Measurements from ENCODE around the gene KHDC1. TPM values are rescaled to one million over a fixed set of nuclear protein-coding genes. Genes with fewer than 3 reads are reported as not detected.
"Not testable (repeated sequence)": the region's sequence is repeated elsewhere in the genome, so short reads cannot be mapped to it uniquely, and the experiment has no call there.

The KHDC1 gene
- total RNA-seq, 2 donors from 2014 or later = 0.69 to 1.8 TPM

GRCh38 chr6:73258721-73259120 is 4.3 kb downstream of the KHDC1 start:
- H3K9ac ChIP-seq (ENCODE audit: low read depth in 2 of 2, low read length in 2 of 2) = no peak overlapping the region
- H3K4me1 ChIP-seq = no peaks in the 10 kb centered on the region
- no peaks in the 10 kb centered on the region for H3K9me3 ChIP-seq
- no peak overlapping the region for H3K27ac ChIP-seq
- TF ChIP-seq, protein P1, sequence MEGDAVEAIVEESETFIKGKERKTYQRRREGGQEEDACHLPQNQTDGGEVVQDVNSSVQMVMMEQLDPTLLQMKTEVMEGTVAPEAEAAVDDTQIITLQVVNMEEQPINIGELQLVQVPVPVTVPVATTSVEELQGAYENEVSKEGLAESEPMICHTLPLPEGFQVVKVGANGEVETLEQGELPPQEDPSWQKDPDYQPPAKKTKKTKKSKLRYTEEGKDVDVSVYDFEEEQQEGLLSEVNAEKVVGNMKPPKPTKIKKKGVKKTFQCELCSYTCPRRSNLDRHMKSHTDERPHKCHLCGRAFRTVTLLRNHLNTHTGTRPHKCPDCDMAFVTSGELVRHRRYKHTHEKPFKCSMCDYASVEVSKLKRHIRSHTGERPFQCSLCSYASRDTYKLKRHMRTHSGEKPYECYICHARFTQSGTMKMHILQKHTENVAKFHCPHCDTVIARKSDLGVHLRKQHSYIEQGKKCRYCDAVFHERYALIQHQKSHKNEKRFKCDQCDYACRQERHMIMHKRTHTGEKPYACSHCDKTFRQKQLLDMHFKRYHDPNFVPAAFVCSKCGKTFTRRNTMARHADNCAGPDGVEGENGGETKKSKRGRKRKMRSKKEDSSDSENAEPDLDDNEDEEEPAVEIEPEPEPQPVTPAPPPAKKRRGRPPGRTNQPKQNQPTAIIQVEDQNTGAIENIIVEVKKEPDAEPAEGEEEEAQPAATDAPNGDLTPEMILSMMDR (IDR thresholded peaks at IDR 0.05) = no peak
- intact Hi-C loops (cut with DNase I) = no loop called here
- H3K27me3 ChIP-seq = no peaks in the 10 kb centered on the region
- H3K36me3 ChIP-seq = no peaks in the 10 kb centered on the region
- DNase-seq = no peak
- no peak overlapping the region for H3K4me3 ChIP-seq

- intact Hi-C loops (cut with DNase I); H3K9me3 ChIP-seq; H3K27ac ChIP-seq; H3K36me3 ChIP-seq; H3K4me1 ChIP-seq; H3K27me3 ChIP-seq; H3K4me3 ChIP-seq; DNase-seq; H3K9ac ChIP-seq (ENCODE audit: low read depth in 2 of 2, low read length in 2 of 2): not testable (repeated sequence)
These were observed 8.7 kb downstream of the KHDC1 start for GRCh38 chr6:73254323-73254722.

DNA sequence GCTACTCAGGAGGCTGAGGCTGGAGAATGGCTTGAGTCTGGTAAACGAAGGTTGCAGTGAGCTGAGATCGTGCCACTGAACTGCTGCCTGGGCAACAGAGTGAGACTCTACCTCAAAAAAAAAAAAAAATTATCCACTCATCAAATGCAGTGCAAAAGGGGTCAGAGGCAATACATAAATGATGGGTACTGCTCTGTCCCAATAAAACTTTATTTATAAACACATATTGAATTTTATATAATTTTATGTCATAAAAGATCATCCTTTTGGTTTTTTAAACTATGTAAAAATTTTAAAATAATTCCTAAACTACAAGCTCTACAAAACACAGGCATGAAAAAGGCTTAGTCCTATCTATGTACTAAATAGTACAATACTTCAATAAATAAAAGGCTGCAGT is 10.3 kb downstream of the KHDC1 start:
- TF ChIP-seq, protein P1 (IDR thresholded peaks at IDR 0.05) = no peak
- H3K9ac ChIP-seq (ENCODE audit: low read depth in 2 of 2, low read length in 2 of 2) = no peak overlapping the region
- no peaks in the 10 kb centered on the region for H3K9me3 ChIP-seq
- no peak for DNase-seq
- no peaks in the 10 kb centered on the region for H3K27me3 ChIP-seq
- H3K4me3 ChIP-seq = no peak overlapping the region
- H3K36me3 ChIP-seq = no peaks in the 10 kb centered on the region
- H3K4me1 ChIP-seq = no peaks in the 10 kb centered on the region
- intact Hi-C loops (cut with DNase I) = no loop called here
- H3K27ac ChIP-seq = no peak overlapping the region

GRCh38 chr6:73250016-73250415 is 13.0 kb downstream of the KHDC1 start:
- Histone ChIP-seq H3K9me3 (no peaks in the 10 kb centered on the region), H3K27ac (no peak overlapping the region), H3K36me3 (no peaks in the 10 kb centered on the region), H3K27me3 (no peaks in the 10 kb centered on the region), H3K4me1 (no peaks in the 10 kb centered on the region), H3K4me3 (no peak overlapping the region), H3K9ac (ENCODE audit: low read depth in 2 of 2, low read length in 2 of 2) (no peak overlapping the region)
- DNase-seq = no peak
- intact Hi-C loops (cut with DNase I) = no loop called here
- TF ChIP-seq, protein P1 (IDR thresholded peaks at IDR 0.05) = no peak

- Histone ChIP-seq H3K4me1 (no peaks in the 10 kb centered on the region), H3K27me3 (no peaks in the 10 kb centered on the region), H3K4me3 (no peak overlapping the region), H3K36me3 (no peaks in the 10 kb centered on the region), H3K9ac (ENCODE audit: low read depth in 2 of 2, low read length in 2 of 2) (no peak overlapping the region), H3K27ac (no peak overlapping the region), H3K9me3 (no peaks in the 10 kb centered on the region)
- intact Hi-C loops (cut with DNase I) = no loop called here
- no peak for DNase-seq
- TF ChIP-seq, protein P1 (IDR thresholded peaks at IDR 0.05) = no peak
These were observed 14.6 kb downstream of the KHDC1 start for GRCh38 chr6:73248192-73248903.

GRCh38 chr6:73242001-73242400 is 21.0 kb downstream of the KHDC1 start:
- intact Hi-C loops (cut with DNase I) = no loop called here
- Histone ChIP-seq H3K9me3 (no peaks in the 10 kb centered on the region), H3K4me1 (no peaks in the 10 kb centered on the region), H3K27ac (no peak overlapping the region), H3K9ac (ENCODE audit: low read depth in 2 of 2, low read length in 2 of 2) (no peak overlapping the region), H3K27me3 (no peaks in the 10 kb centered on the region), H3K36me3 (no peaks in the 10 kb centered on the region), H3K4me3 (no peak overlapping the region)
- TF ChIP-seq, protein P1 (IDR thresholded peaks at IDR 0.05) = no peak
- DNase-seq = no peak
